Measurements from ENCODE around the gene PNPLA6. TPM values are rescaled to one million over a fixed set of nuclear protein-coding genes. Genes with fewer than 3 reads are reported as not detected.

The PNPLA6 gene
- total and polyA plus RNA-seq, 9 of the 15 experiments (the other 6 are each of a cell fraction or from before 2014, with no cell fraction given) = 0.07 to 30.2 (median 8.3) TPM

DNA sequence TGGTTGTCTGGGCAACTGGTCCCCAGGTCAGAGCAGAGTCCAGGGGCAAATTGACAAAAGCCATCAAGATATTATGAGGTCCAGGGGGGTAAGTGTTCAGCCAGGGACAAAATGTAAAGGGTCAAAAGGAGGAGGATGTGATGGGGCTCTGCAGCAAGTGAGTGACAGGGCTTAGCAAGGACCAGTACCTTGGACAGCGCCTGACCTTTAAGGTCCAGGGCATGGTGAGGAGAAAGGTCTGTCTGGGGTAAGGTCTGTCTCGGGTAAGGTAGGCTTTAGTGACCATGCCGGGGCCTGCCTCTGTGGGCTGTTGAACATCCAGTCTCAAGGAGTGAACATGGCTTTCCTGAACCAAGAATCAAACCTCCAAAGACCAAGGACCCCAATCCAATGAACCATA is 25.9 kb upstream of the PNPLA6 start (continued):
- peak; percentile 93 for TF ChIP-seq PKNOX1 (IDR thresholded peaks at IDR 0.05)
- TF ChIP-seq MIER1 (IDR thresholded peaks at IDR 0.05; ENCODE audit: low read depth) = peak; percentile 97
- TF ChIP-seq ZNF511 (CRISPR knock-in tag; IDR thresholded peaks at IDR 0.05) = peak; percentile 92
- TF ChIP-seq MECOM (CRISPR knock-in tag; IDR thresholded peaks at IDR 0.05) = peak; percentile 39; the same call in 1 of the 2 replicates
- 0 out of 2 replicates have a peak, but pooled peaks have one; percentile 22 for TF ChIP-seq CTBP1 (IDR thresholded peaks at IDR 0.05; ENCODE audit: borderline replicate concordance)
- TF ChIP-seq, protein P1, sequence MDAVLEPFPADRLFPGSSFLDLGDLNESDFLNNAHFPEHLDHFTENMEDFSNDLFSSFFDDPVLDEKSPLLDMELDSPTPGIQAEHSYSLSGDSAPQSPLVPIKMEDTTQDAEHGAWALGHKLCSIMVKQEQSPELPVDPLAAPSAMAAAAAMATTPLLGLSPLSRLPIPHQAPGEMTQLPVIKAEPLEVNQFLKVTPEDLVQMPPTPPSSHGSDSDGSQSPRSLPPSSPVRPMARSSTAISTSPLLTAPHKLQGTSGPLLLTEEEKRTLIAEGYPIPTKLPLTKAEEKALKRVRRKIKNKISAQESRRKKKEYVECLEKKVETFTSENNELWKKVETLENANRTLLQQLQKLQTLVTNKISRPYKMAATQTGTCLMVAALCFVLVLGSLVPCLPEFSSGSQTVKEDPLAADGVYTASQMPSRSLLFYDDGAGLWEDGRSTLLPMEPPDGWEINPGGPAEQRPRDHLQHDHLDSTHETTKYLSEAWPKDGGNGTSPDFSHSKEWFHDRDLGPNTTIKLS (IDR thresholded peaks at IDR 0.05; ENCODE audit: borderline replicate concordance, low read depth) = no peak
- peak in 1 of 2 experiments; percentile 53; a peak in 1 of 4 replicates for TF ChIP-seq RCOR1 (IDR thresholded peaks at IDR 0.05; ENCODE audit: borderline replicate concordance in 1 of 2, low read depth in 2 of 2, low read length in 2 of 2)
- 0 out of 2 replicates have a peak, but pooled peaks have one; percentile 48 for TF ChIP-seq RREB1 (CRISPR knock-in tag; IDR thresholded peaks at IDR 0.05)
- TF ChIP-seq RHOXF2B (CRISPR knock-in tag; conservative IDR thresholded peaks at IDR 0.05) = no peak
- no peak for TF ChIP-seq TARDBP (IDR thresholded peaks at IDR 0.05)
- TF ChIP-seq CXXC5 (CRISPR knock-in tag; IDR thresholded peaks at IDR 0.05) = 0 out of 2 replicates have a peak, but pooled peaks have one; percentile 16
- peak; percentile 77; the same call in 1 of the 2 replicates for TF ChIP-seq ZNF232 (CRISPR knock-in tag; IDR thresholded peaks at IDR 0.05)
- TF ChIP-seq, protein P2, sequence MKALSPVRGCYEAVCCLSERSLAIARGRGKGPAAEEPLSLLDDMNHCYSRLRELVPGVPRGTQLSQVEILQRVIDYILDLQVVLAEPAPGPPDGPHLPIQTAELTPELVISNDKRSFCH (CRISPR knock-in tag; IDR thresholded peaks at IDR 0.05) = no peak
- TF ChIP-seq, protein P2 (tag; IDR thresholded peaks at IDR 0.05) = peak; percentile 89
- no peak for TF ChIP-seq FOS (IDR thresholded peaks at IDR 0.05; ENCODE audit: extremely low read depth, insufficient read length)
- TF ChIP-seq ZNF766 (CRISPR knock-in tag; conservative IDR thresholded peaks at IDR 0.05) = peak; percentile 59; the same call in 1 of the 2 replicates
- TF ChIP-seq ZNF263 (CRISPR knock-in tag; IDR thresholded peaks at IDR 0.05; ENCODE audit: borderline replicate concordance) = peak; percentile 77; the same call in 1 of the 2 replicates
- no peak for TF ChIP-seq ZNF699 (CRISPR knock-in tag; IDR thresholded peaks at IDR 0.05; ENCODE audit: insufficient replicate concordance)
- peak; percentile 60 for TF ChIP-seq NCOA1 (IDR thresholded peaks at IDR 0.05; ENCODE audit: low read depth)
